GM21360 (cell line): ENCODE data around the gene TLNRD1.

Source experiments
- ATAC-seq: cut with Tn5 transposase; IDR thresholded peaks from one replicate; pipeline ENCODE4 v1.9.1; 2021; ENCODE audit warnings: mild to moderate bottlenecking, moderate library complexity; ENCODE audit not compliant: unreplicated experiment

TLNRD1 gene

DNA sequence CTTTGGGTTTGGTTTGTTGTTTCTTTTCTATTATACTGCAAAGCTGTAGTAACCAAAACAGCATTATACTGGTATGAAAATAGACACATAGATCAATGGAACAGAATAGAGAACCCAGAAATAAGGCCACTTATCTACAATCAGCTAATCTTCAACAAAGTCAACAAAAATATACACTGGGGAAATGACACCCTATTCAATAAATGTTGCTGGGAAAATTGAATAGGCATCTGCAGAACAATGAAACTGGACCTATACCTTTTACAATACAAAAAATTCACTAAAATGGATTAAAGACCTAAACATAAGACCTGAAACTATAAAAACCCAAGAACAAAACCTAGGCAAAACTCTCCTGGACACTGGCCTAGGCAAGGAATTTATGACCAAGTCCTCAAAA is 52.9 kb downstream of the TLNRD1 start:
- no peak for ATAC-seq

DNA sequence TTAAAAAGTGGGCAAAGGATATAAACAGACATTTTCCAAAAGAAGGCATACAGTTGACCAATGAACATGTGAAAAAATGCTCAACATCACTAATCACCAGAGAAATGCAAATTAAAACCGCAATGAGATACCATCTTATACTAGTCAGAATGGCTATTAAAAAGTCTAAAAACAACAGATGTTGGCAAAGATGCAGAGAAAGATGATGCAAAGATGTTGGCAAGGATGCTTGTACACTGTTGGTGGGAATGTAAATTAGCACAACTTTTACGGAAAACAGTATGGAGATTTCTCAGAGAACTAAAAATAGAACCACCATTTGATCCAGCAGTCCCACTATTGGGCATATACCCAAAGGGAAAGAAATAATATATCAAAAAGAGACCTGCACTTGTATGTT is 53.5 kb downstream of the TLNRD1 start:
- no peak for ATAC-seq
